Glomerular visceral epithelial cell (primary cell): Measurements from ENCODE around the gene DMWD.
"Not testable (repeated sequence)": the region's sequence is repeated elsewhere in the genome, so short reads cannot be mapped to it uniquely, and the experiment has no call there.

Source experiments
- DNase-seq: peaks from one replicate; pipeline ENCODE4 v3.0.0-alpha.2; 2016; ENCODE audit errors: extremely low spot score

DMWD gene

DNA sequence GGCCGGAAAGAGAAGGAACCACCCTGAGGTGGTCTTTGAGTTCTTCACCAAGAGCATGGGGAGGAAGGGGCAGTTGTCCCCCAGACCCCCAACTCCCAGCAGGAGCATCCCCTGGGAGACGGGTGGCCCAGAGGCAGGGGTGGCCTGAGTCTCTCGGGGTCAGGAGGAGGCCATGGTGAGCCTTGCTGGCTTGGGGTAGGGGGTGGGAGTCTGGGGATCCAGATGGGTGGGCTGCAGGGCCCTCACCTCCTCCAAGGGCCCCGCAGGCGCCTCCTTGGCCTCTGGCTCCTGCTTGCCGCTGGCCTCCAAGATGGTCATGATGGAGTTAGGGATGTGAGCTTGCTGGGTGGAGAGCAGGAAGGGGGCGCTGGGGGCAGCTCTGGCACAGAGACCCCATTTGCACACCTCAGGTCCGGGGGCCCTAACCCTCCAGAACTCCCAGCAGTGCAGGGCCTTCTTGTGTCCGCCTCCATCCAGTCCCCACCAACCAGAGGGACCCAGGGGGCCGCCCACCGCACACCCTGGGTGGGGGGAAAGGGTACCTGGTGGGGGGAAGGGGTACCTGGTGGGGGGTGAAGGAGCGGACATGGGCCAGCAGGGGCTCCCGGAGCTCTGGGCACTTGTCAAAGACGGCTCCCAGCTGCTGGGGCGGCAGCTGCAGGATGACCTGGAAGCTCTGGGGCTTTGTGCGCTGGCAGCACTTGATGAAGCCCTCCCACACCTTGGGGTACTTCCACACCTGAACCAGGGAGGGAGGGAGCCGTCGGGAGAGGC, 23.8 kb upstream of the DMWD start:
- DNase-seq: no peak

DNA sequence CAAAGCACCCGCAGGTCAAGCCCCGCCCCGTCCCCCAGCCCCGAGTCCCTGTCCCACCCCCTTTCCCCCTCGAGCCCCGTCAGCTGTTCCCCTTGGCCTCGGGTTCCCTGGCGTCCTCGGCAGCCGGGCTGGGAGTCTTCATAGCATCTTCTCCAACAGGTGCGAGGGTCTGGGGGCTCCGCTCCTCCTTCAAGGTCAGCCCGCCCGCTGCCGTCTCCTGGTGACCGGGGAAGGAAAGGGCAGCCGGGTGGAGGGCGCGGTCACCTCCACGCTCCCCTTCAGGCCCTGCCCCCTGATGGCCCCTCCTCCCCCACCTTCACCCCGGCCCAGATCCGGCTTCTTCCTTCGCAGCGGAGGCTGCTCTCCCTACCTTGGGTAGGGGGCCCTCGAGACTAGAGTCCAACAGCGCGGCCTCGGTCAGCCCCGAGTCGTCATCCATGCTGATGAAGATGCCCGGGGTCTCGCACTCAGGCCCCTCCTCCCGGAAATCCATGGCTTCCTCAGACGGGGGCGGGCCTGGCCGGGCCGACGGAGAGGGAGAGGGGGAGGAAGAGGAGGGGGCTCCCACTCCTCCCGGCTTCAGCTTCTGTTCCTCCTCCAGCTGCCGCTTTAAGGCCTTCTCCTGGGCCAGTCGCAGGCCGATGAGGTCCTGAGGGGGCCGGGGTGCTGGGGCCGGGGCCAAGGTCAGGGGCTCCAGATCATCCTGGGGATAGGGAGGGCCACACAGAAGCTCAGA, 23.0 kb upstream of the DMWD start:
- DNase-seq: no peak

DNA sequence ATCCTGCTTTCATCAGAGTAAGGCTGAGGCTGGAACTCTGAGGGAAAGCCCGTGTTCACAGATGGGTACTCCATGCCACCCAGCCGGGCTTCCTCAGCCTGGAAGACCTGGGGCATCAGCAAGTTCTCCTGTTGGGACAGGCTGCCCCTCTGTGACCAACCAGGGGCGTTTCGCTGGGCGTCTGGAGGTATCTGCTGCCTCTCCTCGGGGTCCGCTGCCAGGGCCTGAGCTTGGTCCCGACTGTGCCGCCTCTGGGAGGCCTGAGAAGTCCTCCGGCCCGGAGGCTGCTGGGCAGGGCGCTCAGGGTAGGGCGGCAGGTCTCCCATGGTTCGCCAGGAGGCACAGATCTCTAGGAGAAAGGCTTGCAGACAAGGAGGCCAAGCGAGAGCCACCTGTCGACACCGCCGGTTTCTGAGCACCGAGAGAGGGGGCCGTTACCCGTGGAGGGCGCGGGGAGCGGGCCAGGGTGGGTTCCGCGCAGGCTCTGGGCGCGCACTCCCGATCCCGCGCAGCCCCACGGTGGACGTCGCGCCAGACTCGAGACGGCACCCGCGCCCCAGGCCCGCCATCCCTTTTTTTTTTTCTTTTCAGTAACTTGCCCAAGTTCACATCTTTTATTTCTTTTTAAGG, 22.3 kb upstream of the DMWD start, which contains the start of gene RSPH6A:
RSPH6A (minus strand) TSS at position 458 of the 630 bp plus-strand sequence; CDS start at position 326, 132 bp downstream.
- DNase-seq: no peak

DNA sequence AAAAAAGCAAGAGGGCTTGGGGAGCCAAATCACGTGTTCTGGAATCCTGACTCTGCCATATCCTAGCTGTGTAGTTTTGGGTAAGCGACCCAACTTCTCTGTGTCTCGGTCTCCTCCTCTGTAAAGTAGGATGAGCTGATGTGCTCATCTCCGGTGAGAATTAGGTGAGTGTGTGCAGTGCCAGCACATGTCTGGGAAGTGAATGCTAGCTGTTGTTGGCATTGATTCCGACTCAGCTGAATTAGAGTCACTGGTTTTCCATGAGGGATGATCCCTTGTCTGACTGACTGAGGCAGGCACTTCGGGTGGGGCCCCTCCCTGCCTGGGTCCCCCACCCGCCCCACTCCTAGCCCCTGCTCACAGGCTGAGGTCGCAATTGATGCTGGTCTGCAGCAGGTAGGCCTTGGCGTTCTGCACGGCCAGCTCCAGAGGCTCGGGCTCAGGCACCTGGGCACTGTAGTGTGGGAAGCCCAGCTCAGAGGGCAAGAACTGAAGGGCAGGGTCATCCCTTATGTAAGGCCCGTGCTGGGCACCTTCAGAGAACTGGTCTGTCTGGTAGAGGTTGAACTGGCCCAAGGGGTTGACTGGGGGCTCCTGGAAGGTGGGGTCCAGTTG, 21.6 kb upstream of the DMWD start:
- no peak for DNase-seq

DNA sequence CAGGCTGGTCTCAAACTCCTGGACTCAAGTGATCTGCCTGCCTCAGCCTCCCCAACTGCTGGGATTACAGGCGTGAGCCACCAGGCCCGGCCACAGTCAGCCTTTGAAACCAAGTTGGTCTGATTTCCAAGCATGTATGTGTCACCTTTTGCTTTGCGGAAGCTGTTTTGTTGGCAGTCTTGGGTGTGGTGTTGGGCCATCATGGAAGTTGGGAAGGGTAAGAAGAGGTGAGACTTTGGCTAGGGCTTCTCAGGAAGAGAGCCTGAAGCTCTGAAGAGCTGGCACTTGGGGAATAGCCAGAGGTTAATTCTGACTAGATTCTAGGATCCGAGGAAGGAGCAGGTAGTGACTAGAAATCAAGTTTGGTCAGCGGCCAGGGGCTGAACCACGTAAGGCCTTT, 19.7 kb upstream of the DMWD start:
- DNase-seq: no peak

DNA sequence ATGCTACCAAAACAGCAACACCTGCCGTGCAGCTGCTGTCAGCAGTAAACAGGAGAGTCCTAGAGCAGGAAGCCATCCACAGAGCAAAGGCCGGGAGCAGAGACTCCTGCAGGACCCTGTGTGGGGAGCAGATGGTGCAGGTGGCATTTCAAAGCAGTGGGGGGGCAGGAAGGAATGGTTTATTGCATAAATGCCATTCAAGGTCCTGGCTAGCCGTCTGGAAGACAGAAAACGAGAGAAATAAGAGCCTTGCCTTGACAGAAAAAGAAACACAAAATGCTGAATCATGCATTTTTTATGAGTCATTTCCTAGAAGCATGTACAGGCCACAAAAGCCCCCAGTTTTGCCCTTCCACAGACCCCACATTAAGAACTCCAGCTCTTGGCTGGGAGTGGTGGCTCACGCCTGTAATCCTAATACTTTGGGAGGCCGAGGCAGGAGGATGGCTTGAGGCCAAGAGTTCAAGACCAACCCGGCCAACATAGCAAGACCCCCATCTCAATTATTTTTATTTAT, 17.1 kb upstream of the DMWD start:
- peak; percentile 80 for DNase-seq

DNA sequence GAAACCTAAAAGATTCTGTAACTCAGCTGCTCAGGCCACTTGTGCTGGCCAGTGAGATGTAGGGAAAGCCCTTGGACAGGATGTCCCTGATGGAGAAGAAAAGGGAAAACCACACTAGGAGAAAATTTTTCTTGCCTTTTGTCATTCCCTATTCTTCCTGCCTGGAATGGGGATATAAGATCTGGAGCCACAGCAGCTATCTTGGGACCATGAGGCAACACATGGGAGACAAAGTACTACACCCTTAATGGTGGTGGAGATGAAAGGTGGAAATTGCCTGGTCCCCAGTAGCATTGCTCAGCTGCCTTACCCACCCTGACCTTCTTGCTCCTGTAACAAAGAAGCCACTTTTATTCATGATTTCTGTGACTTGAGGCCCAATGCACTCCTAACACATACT, 13.1 kb upstream of the DMWD start:
- no peak for DNase-seq

DNA sequence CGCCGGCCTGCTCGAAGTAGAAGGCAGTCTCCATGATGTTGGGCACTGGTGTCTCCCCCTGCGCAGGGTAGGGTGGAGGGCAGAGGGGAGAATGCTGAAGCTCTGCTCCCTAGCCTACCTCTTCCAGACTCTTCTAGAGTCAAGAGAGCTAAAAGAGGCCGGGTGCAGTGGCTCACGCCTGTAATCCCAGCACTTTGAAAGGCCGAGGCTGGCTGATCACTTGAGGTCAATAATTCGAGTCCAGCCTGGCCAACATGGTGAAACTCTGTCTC, 12.2 kb upstream of the DMWD start:
- DNase-seq: no peak

DNA sequence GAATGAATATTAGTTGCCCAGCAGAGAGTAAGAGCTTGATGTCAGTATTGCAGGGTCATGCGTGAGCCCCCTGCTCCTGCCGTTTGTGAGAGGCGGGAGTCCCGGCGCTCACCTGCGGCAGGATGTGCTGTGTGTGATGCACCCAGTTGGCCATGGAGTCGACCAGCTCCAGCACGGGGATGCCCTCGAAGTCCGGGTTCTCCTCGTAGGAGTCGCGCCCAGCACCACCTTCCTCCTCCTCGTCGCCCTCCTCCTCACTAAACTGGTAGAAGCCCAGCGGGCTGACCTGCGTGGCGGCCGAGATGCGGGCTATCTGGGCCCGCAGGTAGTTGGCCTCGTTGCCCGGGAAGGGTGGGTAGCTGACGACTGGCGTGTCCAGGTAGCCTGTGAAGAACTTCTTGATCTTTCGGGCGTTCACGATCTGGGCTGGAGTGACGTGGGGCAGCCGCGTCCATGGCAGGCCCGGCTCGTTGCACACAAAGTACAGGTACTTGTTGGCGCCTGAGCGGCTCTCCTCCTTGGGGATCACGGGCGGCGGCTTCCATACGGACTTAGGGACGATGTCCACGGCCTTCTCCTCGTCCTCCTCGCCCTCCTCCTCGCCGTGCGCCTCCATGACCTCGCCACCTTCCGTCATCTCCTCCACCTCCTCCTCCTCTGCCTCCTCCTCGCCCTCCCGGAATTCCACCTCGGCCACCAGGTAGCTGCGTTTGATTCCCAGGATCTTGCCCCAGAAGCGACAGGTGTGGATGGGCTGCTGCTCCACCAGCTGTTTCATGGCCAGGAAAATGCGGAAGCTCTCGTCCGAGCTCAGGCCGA, 11.7 kb upstream of the DMWD start:
- DNase-seq: no peak

DNA sequence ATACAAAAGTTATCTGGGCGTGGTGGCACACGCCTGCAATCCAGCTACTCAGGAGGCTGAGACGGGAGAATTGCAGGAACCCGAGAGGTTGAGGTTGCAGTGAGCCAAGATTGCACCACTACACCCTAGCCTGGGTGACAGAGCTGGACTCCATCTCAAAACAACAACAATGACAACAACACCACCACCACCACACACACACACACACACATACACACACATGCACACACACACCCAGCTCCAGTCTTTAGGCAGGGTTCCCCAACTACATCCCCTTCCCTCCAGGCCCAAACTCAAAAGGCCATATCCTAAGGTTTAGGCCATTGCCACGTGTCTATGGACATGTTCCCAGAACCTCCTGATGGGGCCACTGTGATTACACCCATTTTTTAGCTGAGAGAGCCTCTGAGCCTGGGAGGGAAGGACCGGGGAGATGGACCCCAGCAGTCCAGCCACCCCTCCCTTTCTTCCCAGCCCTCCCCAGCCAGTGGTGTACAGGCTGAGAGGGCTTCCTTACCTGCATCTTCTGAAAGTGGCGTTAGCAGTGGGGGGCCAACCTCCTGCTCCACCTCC, 9.0 kb upstream of the DMWD start:
- no peak for DNase-seq

DNA sequence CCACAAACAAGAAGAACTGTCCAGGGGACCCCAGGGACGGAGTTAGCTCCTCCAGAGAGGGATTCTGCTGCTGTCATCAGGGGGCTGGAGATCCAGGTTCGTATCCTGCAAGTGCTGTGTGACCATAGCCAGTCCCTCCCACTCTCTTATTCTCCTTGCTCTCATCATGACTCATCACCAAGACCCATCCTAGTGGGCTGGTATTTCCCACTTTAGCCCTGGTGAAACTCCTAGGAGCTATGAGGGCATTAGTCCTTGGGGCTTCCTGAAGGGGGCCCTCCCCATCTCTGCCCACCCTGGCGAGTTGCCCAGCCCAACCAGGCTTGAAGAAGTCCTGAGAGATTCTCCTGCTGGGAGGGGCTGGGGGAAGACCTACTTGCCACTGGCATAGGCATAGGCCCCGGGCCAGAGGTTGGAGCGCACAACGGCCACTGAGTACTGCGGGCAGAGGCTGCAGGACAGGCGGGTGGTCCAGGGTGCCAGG, 7.5 kb upstream of the DMWD start:
- DNase-seq: peak; percentile 91

DNA sequence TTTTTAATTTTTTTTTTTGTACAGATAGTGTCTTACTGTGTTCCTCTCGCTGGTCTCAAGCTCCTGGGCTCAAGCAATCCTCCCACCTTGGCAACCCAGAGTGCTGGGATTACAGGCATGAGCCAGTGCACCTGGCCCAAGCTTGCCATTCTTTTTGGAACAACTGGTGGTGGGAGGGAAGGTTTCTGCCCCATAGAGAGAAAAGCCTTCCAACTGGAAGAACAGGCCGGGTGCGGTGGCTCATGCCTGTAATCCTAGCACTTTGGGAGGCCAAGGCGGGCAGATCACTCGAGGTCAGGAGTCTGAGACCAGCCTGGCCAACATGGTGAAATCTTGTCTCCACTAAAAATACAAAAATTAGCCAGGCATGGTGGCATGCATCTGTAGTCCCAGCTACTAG, 6.9 kb upstream of the DMWD start:
- DNase-seq: not testable (repeated sequence)

DNA sequence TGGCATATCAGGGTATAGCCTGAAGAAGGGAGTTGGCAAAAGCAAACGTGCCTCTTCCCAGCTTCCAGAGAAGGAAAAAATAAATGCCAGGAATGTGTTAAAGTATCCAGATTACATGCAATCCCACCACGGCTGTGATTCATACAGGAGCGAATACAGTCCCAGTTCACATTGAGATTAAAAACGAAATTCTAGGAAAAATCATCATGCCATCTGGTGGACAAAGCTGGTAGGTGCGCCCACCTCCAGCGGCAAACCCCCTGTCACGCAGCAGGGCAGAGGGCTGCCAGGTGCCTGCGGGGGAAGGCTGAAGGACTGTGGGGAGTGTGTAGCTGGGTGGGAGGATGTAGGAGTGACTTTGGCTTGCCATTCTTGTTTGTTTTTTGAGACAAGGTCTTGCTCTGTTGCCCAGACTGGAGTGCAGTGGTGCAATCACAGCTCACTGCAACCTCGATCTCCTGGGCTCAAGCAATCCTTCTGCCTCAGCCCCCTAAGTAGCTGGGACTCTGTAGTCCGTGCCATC, 6.4 kb upstream of the DMWD start:
- DNase-seq: peak; percentile 80

DNA sequence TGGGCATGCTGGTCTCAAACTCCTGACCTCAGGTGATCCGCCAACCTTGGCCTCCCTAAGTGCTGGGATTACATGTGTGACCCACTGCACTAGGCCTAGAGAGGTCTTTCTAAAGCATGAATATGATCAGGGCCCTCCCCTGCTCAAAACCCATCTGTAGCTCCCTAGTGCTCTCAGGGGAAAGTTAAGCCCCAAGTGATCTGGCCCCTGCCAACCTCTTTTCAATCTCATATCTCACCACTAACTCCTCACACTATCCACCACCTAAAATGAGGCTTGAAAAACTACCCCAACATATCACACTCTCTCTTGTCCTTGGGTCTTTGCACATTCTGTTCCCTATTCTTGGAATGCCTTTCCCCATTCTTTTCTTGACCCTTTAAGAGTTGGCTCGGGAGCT, 2.0 kb upstream of the DMWD start:
- DNase-seq: no peak

DNA sequence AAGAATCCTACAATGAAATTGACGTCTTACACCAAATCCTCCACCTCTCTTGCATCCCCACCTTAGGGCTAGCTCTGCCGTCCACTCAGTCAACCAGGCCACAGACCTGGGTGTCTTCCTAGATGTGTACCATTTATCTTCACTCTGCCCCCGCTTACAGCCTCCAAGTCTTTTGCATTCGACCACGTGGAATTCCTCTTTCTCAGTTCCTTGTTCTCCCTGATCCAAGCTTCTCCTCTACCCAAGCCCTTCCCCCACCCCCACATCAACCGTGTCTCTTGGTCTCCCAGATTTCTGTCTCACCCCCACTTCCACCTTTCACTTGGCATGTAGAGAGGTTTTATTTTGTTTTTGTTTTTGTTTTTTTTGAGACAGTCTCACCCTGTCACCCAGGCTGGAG, 1.2 kb upstream of the DMWD start:
- no peak for DNase-seq

DNA sequence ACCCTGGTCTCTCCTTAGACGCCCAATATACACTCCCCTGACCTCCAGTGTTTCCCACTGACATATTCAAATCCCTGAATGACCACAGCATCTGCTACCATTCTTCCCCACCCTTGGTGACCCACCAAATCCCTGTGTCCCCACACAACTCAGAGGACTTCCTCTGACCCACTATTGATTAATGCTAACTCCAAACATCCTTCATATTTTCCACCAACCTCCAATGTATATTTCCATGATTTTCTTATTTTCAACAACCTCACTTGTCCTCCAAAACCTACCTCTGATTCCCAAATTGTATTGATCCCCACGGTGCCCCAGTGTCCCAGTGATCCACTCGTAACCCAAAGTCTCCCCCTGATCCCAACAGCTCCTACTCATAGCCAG, 526 bp upstream of the DMWD start:
- DNase-seq: no peak

DNA sequence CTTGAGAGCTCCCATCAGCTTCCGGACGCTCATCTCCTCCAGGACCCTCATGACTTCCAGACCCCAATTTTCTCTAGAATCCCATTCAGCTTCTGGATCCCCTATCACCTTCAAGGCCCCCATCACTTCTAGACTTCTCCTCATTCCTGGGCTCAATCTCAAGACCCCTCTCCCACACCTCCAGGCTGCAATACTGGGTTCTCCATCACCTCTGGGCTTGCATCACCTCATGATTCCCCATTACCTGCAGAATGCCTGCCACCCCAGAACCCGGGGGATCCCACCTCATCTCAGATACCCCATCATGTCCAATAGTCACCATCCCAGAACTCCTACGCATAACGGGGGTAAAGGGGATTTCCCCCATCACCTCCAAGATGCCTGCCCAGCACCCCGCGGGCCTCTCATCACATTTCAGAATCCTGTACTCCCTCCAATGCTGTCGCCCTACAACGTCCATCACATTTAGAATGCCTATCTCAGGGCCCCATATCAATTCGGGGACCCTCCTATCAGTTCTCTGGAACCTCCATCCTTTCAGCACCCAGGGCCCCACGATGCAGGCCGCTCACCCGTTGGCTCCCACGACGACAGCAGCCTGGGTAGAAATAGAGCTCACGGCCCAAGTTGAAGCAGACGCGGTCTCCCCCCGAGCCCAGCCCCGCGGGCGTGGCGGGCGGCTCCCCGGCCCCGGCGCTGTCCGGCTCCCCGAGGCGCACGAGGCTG, 738 bp downstream of the DMWD start:
- DNase-seq: no peak

DNA sequence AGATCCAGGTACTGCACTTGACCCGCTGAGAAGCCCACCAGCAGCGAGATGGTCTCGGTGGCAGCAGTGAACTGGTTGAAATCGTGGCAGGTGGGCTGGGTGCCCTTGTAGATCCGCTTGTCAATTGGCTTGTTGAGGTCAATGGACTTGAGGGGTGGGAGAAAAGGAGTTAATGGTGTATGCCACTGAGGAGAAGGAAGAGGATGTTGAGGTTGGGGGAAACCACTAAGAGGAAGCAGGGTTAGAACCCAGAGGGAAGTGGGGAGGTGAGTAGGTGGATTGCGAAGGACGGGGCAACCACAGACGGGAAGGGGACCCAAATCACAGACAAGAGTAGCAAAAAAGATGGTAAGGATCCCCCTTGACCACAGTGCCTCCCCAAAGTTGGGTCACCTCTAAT, 1.7 kb downstream of the DMWD start:
- no peak for DNase-seq

DNA sequence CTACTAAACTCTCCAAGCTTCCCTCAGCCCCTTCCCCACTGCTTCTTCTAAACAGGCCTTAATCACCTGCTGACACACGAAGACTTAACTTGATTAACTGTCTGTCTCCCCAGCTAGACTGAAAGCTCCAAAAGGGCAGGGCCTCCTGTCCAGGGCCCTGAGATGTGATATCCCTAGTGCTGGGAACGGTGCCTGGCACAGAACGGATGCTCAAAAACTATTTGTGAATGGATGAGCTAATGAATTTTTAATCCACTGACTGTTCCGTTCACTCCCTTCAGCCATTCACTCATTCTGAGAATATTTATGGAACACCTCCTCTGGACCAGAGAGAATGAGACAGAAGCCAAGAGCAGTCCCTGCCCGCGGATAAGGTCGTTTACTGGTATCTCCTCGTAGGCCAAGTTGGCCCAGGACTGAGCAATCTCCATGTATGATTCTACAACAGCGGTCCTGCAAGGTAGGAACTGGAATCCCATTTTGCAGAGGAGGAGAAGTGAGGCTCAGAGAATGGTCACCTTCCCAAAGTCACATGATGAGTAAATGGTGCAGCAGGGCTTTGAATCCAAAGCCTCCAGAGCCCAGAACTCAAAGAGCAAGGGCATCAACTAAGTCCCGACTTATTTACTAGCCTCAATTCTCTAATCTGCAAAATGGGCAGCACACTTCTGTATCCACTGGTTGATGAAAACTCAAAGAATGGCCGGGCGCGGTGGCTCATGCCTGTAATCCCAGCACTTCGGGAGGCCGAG, 3.4 kb downstream of the DMWD start:
- DNase-seq: no peak

DNA sequence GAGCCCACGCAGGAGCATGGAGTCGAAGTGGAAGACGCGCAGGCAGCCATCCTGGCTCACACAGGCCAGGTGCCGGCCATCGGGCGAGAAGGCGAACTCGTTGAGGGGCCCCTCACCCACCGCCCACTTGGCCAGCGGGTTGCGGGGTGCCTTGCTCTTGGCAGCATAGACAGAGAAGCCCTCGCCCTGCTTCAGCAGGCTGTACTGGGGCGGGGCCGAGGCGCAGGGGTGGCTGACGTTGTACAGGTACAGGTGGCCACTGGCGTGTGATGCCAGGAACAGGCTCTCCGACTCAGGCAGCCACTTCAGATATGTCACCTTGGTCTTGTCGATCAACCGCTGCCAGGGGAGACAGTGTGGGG, 6.1 kb downstream of the DMWD start:
- no peak for DNase-seq
